Endothelial cell of umbilical vein (primary cell): ENCODE data around the gene OSBPL5. TPM values are rescaled to one million over a fixed set of nuclear protein-coding genes. Genes with fewer than 3 reads are reported as not detected.

Experiments used
- BruUV-seq: library from RNA; stranded (reverse); fragments of 400-500 nt; replicated peaks from 2 replicates; lab custom pipeline; 2021; lab: Mats Ljungman, UMichigan
- CTCF ChIA-PET: fragments of 300-600, 350-600 bp; sonication (Branson Sonifier 250); formaldehyde crosslinking; loops from one replicate; lab custom pipeline; 2021; ENCODE audit warnings: antibody characterized with exemption, inconsistent platforms; lab: Charles Lee
- POLR2A ChIA-PET: fragments of 300-600, 350-600 bp; sonication (Branson Sonifier 250); formaldehyde crosslinking; loops from one replicate; lab custom pipeline; 2021; ENCODE audit warnings: antibody characterized with exemption, inconsistent platforms; lab: Charles Lee
- DNase-seq: peaks from one replicate; pipeline ENCODE4 v3.0.0-alpha.2; 2011; ENCODE audit warnings: low read depth, low spot score
- FAIRE-seq: peaks from 2 replicates; lab custom pipeline; 2011; peaks lifted over from hg19 to GRCh38; lab: Jason Lieb, UNC
- H2AFZ ChIP-seq: 2 replicates; pipeline ENCODE4 v1.6.0; 2012; ENCODE audit warnings: low read depth, low read length, control low read depth, inconsistent platforms
- H3K27ac ChIP-seq: 2 replicates; pipeline ENCODE4 v1.5.1; 2011; ENCODE audit warnings: low read depth, mild to moderate bottlenecking, control low read depth, low read length, moderate library complexity; ENCODE audit not compliant: insufficient read depth
- H3K27me3 ChIP-seq, 2 experiments: 2 replicates each; pipeline versions ENCODE4 v1.6.0 to v1.6.1; 2011; ENCODE audit warnings: low read length in 2 of 2, mixed read lengths in 1 of 2; ENCODE audit not compliant: control insufficient read depth in 2 of 2, insufficient read depth in 2 of 2
- H3K36me3 ChIP-seq, 2 experiments: 2 replicates in 1 of 2; 3 replicates in 1 of 2; pipeline ENCODE4 v1.5.1; 2011; ENCODE audit warnings: low read length in 2 of 2, mild to moderate bottlenecking in 1 of 2, moderate library complexity in 1 of 2; ENCODE audit not compliant: control insufficient read depth in 2 of 2, insufficient read depth in 2 of 2; ENCODE audit errors: extremely low read depth in 1 of 2
- H3K4me1 ChIP-seq: 3 replicates; pipeline ENCODE4 v1.5.1; 2011; ENCODE audit warnings: mild to moderate bottlenecking, low read length; ENCODE audit not compliant: control insufficient read depth, insufficient read depth; ENCODE audit errors: extremely low read depth
- H3K4me2 ChIP-seq: 2 replicates; pipeline ENCODE4 v1.6.1; 2011; ENCODE audit warnings: low read length, control low read depth, mixed read lengths; ENCODE audit not compliant: insufficient read depth
- H3K4me3 ChIP-seq, 3 experiments: fragments of 200-600 bp in 1 of 3; sonication (generic), shearing (Covaris generic) in 1 of 3; replicated peaks in 1 of 3; 2 replicates each; pipeline ENCODE4 v1.5.1; 2011 to 2016; ENCODE audit warnings: control low read depth in 3 of 3, low read length in 3 of 3, mild to moderate bottlenecking in 2 of 3, inconsistent platforms in 1 of 3, low read depth in 1 of 3, moderate library complexity in 1 of 3; ENCODE audit not compliant: insufficient read depth in 1 of 3
- H3K79me2 ChIP-seq: 2 replicates; pipeline ENCODE4 v1.6.0; 2012; ENCODE audit warnings: low read length, inconsistent platforms; ENCODE audit not compliant: control insufficient read depth, insufficient read depth
- H3K9ac ChIP-seq: replicated peaks from 2 replicates; pipeline ENCODE3; 2011; ENCODE audit warnings: low read length, control low read depth; ENCODE audit not compliant: insufficient read depth; ENCODE audit errors: extremely low read depth
- H3K9me1 ChIP-seq: replicated peaks from 3 replicates; pipeline ENCODE4 v1.6.0; 2011; ENCODE audit warnings: mild to moderate bottlenecking, low read length; ENCODE audit not compliant: control insufficient read depth, insufficient read depth; ENCODE audit errors: extremely low read depth
- H3K9me3 ChIP-seq: replicated peaks from 2 replicates; pipeline ENCODE4 v1.5.1; 2012; ENCODE audit warnings: low read length, inconsistent platforms; ENCODE audit not compliant: control insufficient read depth, insufficient read depth
- H4K20me1 ChIP-seq: replicated peaks from 2 replicates; pipeline ENCODE3; 2011; ENCODE audit warnings: mild to moderate bottlenecking, low read length; ENCODE audit not compliant: control insufficient read depth, insufficient read depth; ENCODE audit errors: extremely low read depth
- EZH2 ChIP-seq: IDR thresholded peaks from 2 replicates; pipeline ENCODE4 v1.6.1; 2012; ENCODE audit warnings: borderline replicate concordance, low read depth, mild to moderate bottlenecking, moderate library complexity, low read length, inconsistent platforms; ENCODE audit not compliant: severe bottlenecking
- FOS ChIP-seq: IDR thresholded peaks from 2 replicates; pipeline ENCODE4 v1.6.1; 2011; ENCODE audit warnings: mild to moderate bottlenecking, low read length, moderate library complexity, borderline replicate concordance; ENCODE audit not compliant: insufficient read depth
- GATA2 ChIP-seq: IDR thresholded peaks from 2 replicates; pipeline ENCODE4 v1.7.0; 2011; ENCODE audit warnings: low read depth, mild to moderate bottlenecking, moderate library complexity, mixed read lengths, low read length; ENCODE audit not compliant: insufficient read length, insufficient read depth
- MYC ChIP-seq: IDR thresholded peaks from one replicate; pipeline ENCODE4 v1.6.1; 2011; ENCODE audit warnings: mild to moderate bottlenecking, low read depth, low read length
- POLR2A ChIP-seq: IDR thresholded peaks from 2 replicates; pipeline ENCODE4 v1.6.1; 2012; ENCODE audit warnings: low read depth, mild to moderate bottlenecking, control low read depth, low read length
- POLR2AphosphoS5 ChIP-seq: IDR thresholded peaks from 2 replicates; pipeline ENCODE4 v1.6.1; 2012; ENCODE audit warnings: low read depth, mild to moderate bottlenecking, control low read depth, low read length, moderate library complexity; ENCODE audit not compliant: insufficient read depth
- dilution Hi-C: fragments of 300-500 bp; cut with MboI; formaldehyde crosslinking; loops from one replicate; pipeline ENCODE4 v1.15.0; 2019; ENCODE audit warnings: low sequenced_read_pairs; ENCODE audit not compliant: extremely low pct_ligation_motif_present
- intact Hi-C: fragments of 100-400 bp; cut with micrococcal nuclease; formaldehyde crosslinking; loops from one replicate; pipeline ENCODE4 v1.10.0; 2022
- polyA plus RNA-seq, 4 experiments: library from polyadenylated mRNA; depleted of rRNA in 3 of 4; stranded (reverse) in 3 of 4; unstranded in 1 of 4; fragments of >200 nt; gene quantifications; 2 replicates each; pipeline versions ENCODE4 v1.2.1 to v1.2.3, GENCODE V29; 2011 to 2012; ENCODE audit warnings: missing spikeins in 1 of 4
- total RNA-seq: library from RNA; stranded (reverse); gene quantifications from 2 replicates; pipeline ENCODE4 v1.2.3, GENCODE V29; 2021
- TF ChIP-seq, protein P1 (sequence below): IDR thresholded peaks from 2 replicates; pipeline ENCODE4 v1.6.1; 2011; ENCODE audit not compliant: insufficient read depth, insufficient read length
- TF ChIP-seq, protein P2 (sequence below), 2 donors: IDR thresholded peaks; 1 replicate in 1 of 2; 2 replicates in 1 of 2; pipeline ENCODE4 v1.5.1; 2011; ENCODE audit warnings: low read length in 2 of 2, mild to moderate bottlenecking in 2 of 2, moderate library complexity in 2 of 2, control low read depth in 1 of 2, inconsistent platforms in 1 of 2, low read depth in 1 of 2; ENCODE audit not compliant: insufficient read depth in 1 of 2; ENCODE audit errors: extremely low read depth in 1 of 2

Gene OSBPL5
- total and polyA plus RNA-seq, 2 donors (not counting 3 experiments of a cell fraction or from before 2014, with no cell fraction given), result 8.7 to 37.7 TPM

GRCh38 chr11:3161720-3162409, 3.2 kb downstream of the OSBPL5 start:
- Histone ChIP-seq H3K4me2 (no peak overlapping the region), H3K9me3 (no peaks in the 10 kb centered on the region), H3K9me1 (no peaks in the 10 kb centered on the region), H3K4me3 (no peak overlapping the region), H3K9ac (no peak overlapping the region), H3K36me3 (no peaks in the 10 kb centered on the region), H3K4me1 (peaks cover 7% of the 10 kb centered on the region), H3K27me3 (no peaks in the 10 kb centered on the region), H3K27ac (no peak overlapping the region), H3K79me2 (peaks cover 51% of the 10 kb centered on the region), H2AFZ (no peak overlapping the region), H4K20me1 (no peaks in the 10 kb centered on the region)
- no peak for DNase-seq
- CTCF ChIA-PET, result interaction anchor here (1.1 to 1.5 kb wide), 4 partner anchors 54 to 247 kb away, joined by 3 to 7 read pairs (median 4); no protein-coding TSS in a partner anchor
- intact Hi-C loops (loop anchor here (2.0 to 10.0 kb wide), 2 partner anchors 37 to 227 kb away; no protein-coding TSS in a partner anchor), dilution Hi-C loops (no loop called here)
- TF ChIP-seq, protein P1, sequence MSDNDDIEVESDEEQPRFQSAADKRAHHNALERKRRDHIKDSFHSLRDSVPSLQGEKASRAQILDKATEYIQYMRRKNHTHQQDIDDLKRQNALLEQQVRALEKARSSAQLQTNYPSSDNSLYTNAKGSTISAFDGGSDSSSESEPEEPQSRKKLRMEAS, result no peak
- TF ChIP-seq EZH2 (no peak), POLR2A (no peak), POLR2AphosphoS5 (no peak), FOS (no peak), GATA2 (no peak), MYC (no peak)
- TF ChIP-seq, protein P2, sequence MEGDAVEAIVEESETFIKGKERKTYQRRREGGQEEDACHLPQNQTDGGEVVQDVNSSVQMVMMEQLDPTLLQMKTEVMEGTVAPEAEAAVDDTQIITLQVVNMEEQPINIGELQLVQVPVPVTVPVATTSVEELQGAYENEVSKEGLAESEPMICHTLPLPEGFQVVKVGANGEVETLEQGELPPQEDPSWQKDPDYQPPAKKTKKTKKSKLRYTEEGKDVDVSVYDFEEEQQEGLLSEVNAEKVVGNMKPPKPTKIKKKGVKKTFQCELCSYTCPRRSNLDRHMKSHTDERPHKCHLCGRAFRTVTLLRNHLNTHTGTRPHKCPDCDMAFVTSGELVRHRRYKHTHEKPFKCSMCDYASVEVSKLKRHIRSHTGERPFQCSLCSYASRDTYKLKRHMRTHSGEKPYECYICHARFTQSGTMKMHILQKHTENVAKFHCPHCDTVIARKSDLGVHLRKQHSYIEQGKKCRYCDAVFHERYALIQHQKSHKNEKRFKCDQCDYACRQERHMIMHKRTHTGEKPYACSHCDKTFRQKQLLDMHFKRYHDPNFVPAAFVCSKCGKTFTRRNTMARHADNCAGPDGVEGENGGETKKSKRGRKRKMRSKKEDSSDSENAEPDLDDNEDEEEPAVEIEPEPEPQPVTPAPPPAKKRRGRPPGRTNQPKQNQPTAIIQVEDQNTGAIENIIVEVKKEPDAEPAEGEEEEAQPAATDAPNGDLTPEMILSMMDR (IDR thresholded peaks at IDR 0.05; ENCODE audit: extremely low read depth in 1 of 2, insufficient read depth in 1 of 2, low read depth in 1 of 2, low read length in 2 of 2), result no peak
- FAIRE-seq, result no peak
- no TSS peak for BruUV-seq
- POLR2A ChIA-PET, result no interaction called here
